ENCODE measurements around the gene BICDL2. TPM values are rescaled to one million over a fixed set of nuclear protein-coding genes. Genes with fewer than 3 reads are reported as not detected.

Gene BICDL2
- total and polyA plus RNA-seq, 9 of the 15 experiments (the other 6 are each of a cell fraction or from before 2014, with no cell fraction given) = 0.09 to 0.28 (median 0.09) TPM; not detected in 6

DNA sequence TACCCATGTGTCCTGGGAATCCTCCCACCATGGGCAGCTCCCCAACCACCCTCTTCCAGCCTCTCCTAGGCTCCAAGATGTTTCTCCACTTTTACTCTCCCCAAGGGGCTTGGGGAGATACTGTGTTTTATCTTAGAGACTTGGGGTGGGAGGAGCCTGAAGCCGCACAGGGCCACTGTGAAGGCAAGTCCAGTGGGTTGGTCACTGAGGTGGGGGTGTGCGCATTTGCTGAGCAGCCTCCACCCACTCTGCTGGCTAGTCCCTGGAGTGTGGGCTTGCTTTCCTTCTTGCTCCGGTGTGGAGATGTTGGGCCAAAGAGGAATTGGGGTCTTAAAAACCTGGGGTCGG lies 28.1 kb downstream of the BICDL2 start:
- BruUV-seq (replicated peaks) = no TSS peak
- Histone ChIP-seq H3K9me1 (ENCODE audit: control insufficient read depth, insufficient read depth, low read length) (no peaks in the 10 kb centered on the region), H2AFZ (ENCODE audit: low read depth, low read length) (peak overlapping the region; percentile 73), H3K36me3 (ENCODE audit: control insufficient read depth, insufficient read depth, low read length) (peaks cover 3% of the 10 kb centered on the region; the same call in 2 of the 3 replicates), H4K20me1 (replicated peaks; ENCODE audit: control insufficient read depth, insufficient read depth, low read length) (no peaks in the 10 kb centered on the region), H3K9ac (ENCODE audit: insufficient read depth in 1 of 2, low read depth in 2 of 2, low read length in 2 of 2) (peak overlapping the region; percentile 78 to 90), H3K27me3 (ENCODE audit: control insufficient read depth in 2 of 2, insufficient read depth in 2 of 2, low read length in 2 of 2) (no peaks in the 10 kb centered on the region), H3K4me3 (peak overlapping the region; percentile 8; the same call in 1 of the 2 replicates), H3K4me1 (replicated peaks in 1 of 2; ENCODE audit: control insufficient read depth in 2 of 2, insufficient read depth in 2 of 2, low read length in 2 of 2) (peaks cover 39 to 73% of the 10 kb centered on the region in 2 experiments), H3K4me2 (ENCODE audit: insufficient read depth, low read length) (peak overlapping the region; percentile 90), H3K27ac (ENCODE audit: extremely low read depth, low read depth, low read length) (peak overlapping the region; percentile 90), H3K9me3 (replicated peaks; ENCODE audit: control insufficient read depth, insufficient read depth, low read depth, low read length) (no peaks in the 10 kb centered on the region), H3K79me2 (ENCODE audit: control insufficient read depth, insufficient read depth, low read length) (peaks cover 22% of the 10 kb centered on the region)
- ATAC-seq (peak; percentile 67), DNase-seq (ENCODE audit: extremely low read depth in 1 of 4, low spot score in 3 of 4) (peak; percentile 64 to 92 (median 74)), FAIRE-seq (peak; percentile 97)
- in situ Hi-C loops (cut with MboI) (no loop called here), intact Hi-C loops (cut with micrococcal nuclease) (loop anchor here (1.0 kb wide), 1 partner anchor 12 kb away; the partner anchor contains the start of gene TNFRSF12A)
- 2% methylated on average over 4 of the region's 4 CpGs for WGBS (ENCODE audit: insufficient coverage, low coverage, missing lambda C conversion rate)
- ChIA-PET POLR2A (interaction anchor here (0.6 to 3.2 kb wide), 5 partner anchors 11 to 494 kb away, joined by 3 to 29 read pairs (median 5); partner anchors contain the start of genes HCFC1R1, THOC6 and TNFRSF12A), CTCF (ENCODE audit: low intra/inter-chr PET ratio) (no interaction called here)
- TF ChIP-seq RCOR1 (IDR thresholded peaks at IDR 0.05; ENCODE audit: borderline replicate concordance in 1 of 2, low read depth in 2 of 2, low read length in 2 of 2) = 0 out of 4 replicates have a peak, but pooled peaks of 1 of the 2 experiments have one; percentile 2
- no peak for TF ChIP-seq MAZ (CRISPR knock-in tag; conservative IDR thresholded peaks at IDR 0.05 in 1 of 2, IDR thresholded peaks at IDR 0.05 in 1 of 2)
- peak; percentile 10; the same call in 1 of the 2 replicates for TF ChIP-seq TCF3 (CRISPR knock-in tag; IDR thresholded peaks at IDR 0.05)
- peak; percentile 60 for TF ChIP-seq HMBOX1 (IDR thresholded peaks at IDR 0.05)
- TF ChIP-seq PHB2 (IDR thresholded peaks at IDR 0.05; ENCODE audit: low read depth) = no peak
- TF ChIP-seq HDAC2 (IDR thresholded peaks at IDR 0.05) = 0 out of 2 replicates have a peak, but pooled peaks have one; percentile 18
- no peak for TF ChIP-seq CEBPG (CRISPR knock-in tag; IDR thresholded peaks at IDR 0.05)
- no peak for TF ChIP-seq CEBPG (tag; conservative IDR thresholded peaks at IDR 0.05 in 1 of 2, IDR thresholded peaks at IDR 0.05 in 1 of 2)
- TF ChIP-seq ZNF12 (CRISPR knock-in tag; IDR thresholded peaks at IDR 0.05) = no peak
- no peak for TF ChIP-seq AFF4 (CRISPR knock-in tag; IDR thresholded peaks at IDR 0.05)
- no peak for TF ChIP-seq RFX7 (CRISPR knock-in tag; IDR thresholded peaks at IDR 0.05)
- TF ChIP-seq GTF2E2 (tag; IDR thresholded peaks at IDR 0.05) = peak; percentile 62; the same call in 1 of the 2 replicates

Data from K562 (cell line).